Osteoblast (primary cell): ENCODE measurements around the gene ISOC2. TPM values are rescaled to one million over a fixed set of nuclear protein-coding genes. Genes with fewer than 3 reads are reported as not detected.

Experiments
- DNase-seq: peaks from one replicate; pipeline ENCODE4 v3.0.0; 2011; ENCODE audit warnings: low spot score, mixed read lengths; ENCODE audit not compliant: insufficient read length; ENCODE audit errors: missing footprints
- H2AFZ ChIP-seq: 2 replicates; pipeline ENCODE4 v1.6.0; 2011; ENCODE audit warnings: mild to moderate bottlenecking, low read length
- H3K27ac ChIP-seq: 2 replicates; pipeline ENCODE4 v1.5.1; 2011; ENCODE audit warnings: mild to moderate bottlenecking, low read depth, low read length, moderate library complexity
- H3K27me3 ChIP-seq: 2 replicates; pipeline ENCODE4 v1.6.0; 2012; ENCODE audit warnings: mild to moderate bottlenecking, control low read depth, inconsistent platforms, low read length, moderate library complexity; ENCODE audit not compliant: insufficient read depth
- H3K36me3 ChIP-seq: 2 replicates; pipeline ENCODE4 v1.5.1; 2011; ENCODE audit warnings: mild to moderate bottlenecking, low read length, control low read depth, moderate library complexity; ENCODE audit not compliant: insufficient read depth
- H3K4me1 ChIP-seq: 2 replicates; pipeline ENCODE4 v1.5.1; 2011; ENCODE audit warnings: mild to moderate bottlenecking, low read length, control low read depth, moderate library complexity; ENCODE audit not compliant: insufficient read depth
- H3K4me2 ChIP-seq: 2 replicates; pipeline ENCODE4 v1.6.0; 2011; ENCODE audit warnings: mild to moderate bottlenecking, low read length; ENCODE audit not compliant: insufficient read depth
- H3K4me3 ChIP-seq: fragments of 200-600 bp; sonication (generic); 3 replicates; pipeline ENCODE4 v1.5.1; 2012; ENCODE audit warnings: mild to moderate bottlenecking, low read length, inconsistent platforms; ENCODE audit not compliant: insufficient read depth
- H3K79me2 ChIP-seq: 2 replicates; pipeline ENCODE4 v1.6.0; 2012; ENCODE audit warnings: mild to moderate bottlenecking, low read length, control low read depth, inconsistent platforms; ENCODE audit not compliant: insufficient read depth
- H3K9me3 ChIP-seq: 2 replicates; pipeline ENCODE4 v1.5.1; 2011; ENCODE audit warnings: low read depth, low read length, control low read depth
- H4K20me1 ChIP-seq: 2 replicates; pipeline ENCODE4 v1.6.0; 2012; ENCODE audit warnings: mild to moderate bottlenecking, low read length, control low read depth; ENCODE audit not compliant: insufficient read depth
- CTCF ChIP-seq: IDR thresholded peaks from 2 replicates; pipeline ENCODE4 v1.5.1; 2011; ENCODE audit warnings: mild to moderate bottlenecking, low read depth, low read length, moderate library complexity; ENCODE audit errors: extremely low read depth
- total RNA-seq: library from RNA; depleted of rRNA; stranded (reverse); fragments of >200 nt; gene quantifications from 2 replicates; pipeline ENCODE4 v1.2.3, GENCODE V29; 2012

The ISOC2 gene
- total RNA-seq, 1 donor = 65.1 TPM

- peaks cover 8% of the 10 kb centered on the region for H4K20me1 ChIP-seq
- H3K79me2 ChIP-seq = peaks cover 11% of the 10 kb centered on the region
- H2AFZ ChIP-seq = no peak overlapping the region
- H3K36me3 ChIP-seq = no peaks in the 10 kb centered on the region
- no peak for TF ChIP-seq CTCF
- no peak overlapping the region for H3K4me3 ChIP-seq
- peaks cover 26% of the 10 kb centered on the region for H3K4me1 ChIP-seq
- no peak overlapping the region for H3K4me2 ChIP-seq
- H3K9me3 ChIP-seq = no peaks in the 10 kb centered on the region
- DNase-seq = no peak
- H3K27ac ChIP-seq = no peak overlapping the region
- no peaks in the 10 kb centered on the region for H3K27me3 ChIP-seq
Measured at GRCh38 chr19:55462722-55463121, 1.3 kb upstream of the ISOC2 start.

- TF ChIP-seq CTCF = no peak
- H3K27ac ChIP-seq = peak overlapping the region; percentile 64
- peak overlapping the region; percentile 97 for H3K4me3 ChIP-seq
- H4K20me1 ChIP-seq = peaks cover 8% of the 10 kb centered on the region
- H3K79me2 ChIP-seq = peaks cover 11% of the 10 kb centered on the region
- no peaks in the 10 kb centered on the region for H3K9me3 ChIP-seq
- no peaks in the 10 kb centered on the region for H3K27me3 ChIP-seq
- H3K4me1 ChIP-seq = peaks cover 19% of the 10 kb centered on the region
- H2AFZ ChIP-seq = peak overlapping the region; percentile 84
- no peaks in the 10 kb centered on the region for H3K36me3 ChIP-seq
- peak overlapping the region; percentile 85 for H3K4me2 ChIP-seq
- DNase-seq = no peak
Measured at GRCh38 chr19:55461974-55462626, 658 bp upstream of the ISOC2 start.

- Histone ChIP-seq H2AFZ (peak overlapping the region; percentile 81), H3K79me2 (peaks cover 11% of the 10 kb centered on the region), H3K9me3 (no peaks in the 10 kb centered on the region), H3K27ac (peak overlapping the region; percentile 90), H3K36me3 (no peaks in the 10 kb centered on the region), H3K4me2 (peak overlapping the region; percentile 96), H3K4me3 (peak overlapping the region; percentile 97), H3K4me1 (peaks cover 17% of the 10 kb centered on the region), H4K20me1 (peaks cover 11% of the 10 kb centered on the region), H3K27me3 (no peaks in the 10 kb centered on the region)
- no peak for TF ChIP-seq CTCF
- peak; percentile 97 for DNase-seq
Measured at GRCh38 chr19:55460670-55461258, 678 bp downstream of the ISOC2 start.

- no peaks in the 10 kb centered on the region for H3K27me3 ChIP-seq
- no peak overlapping the region for H2AFZ ChIP-seq
- H3K36me3 ChIP-seq = no peaks in the 10 kb centered on the region
- H3K4me1 ChIP-seq = peaks cover 17% of the 10 kb centered on the region
- peaks cover 16% of the 10 kb centered on the region for H4K20me1 ChIP-seq
- peak overlapping the region; percentile 51 for H3K27ac ChIP-seq
- DNase-seq = no peak
- no peaks in the 10 kb centered on the region for H3K9me3 ChIP-seq
- H3K4me3 ChIP-seq = peak overlapping the region; percentile 97
- no peak for TF ChIP-seq CTCF
- peak overlapping the region; percentile 96 for H3K4me2 ChIP-seq
- H3K79me2 ChIP-seq = peaks cover 11% of the 10 kb centered on the region
Measured at GRCh38 chr19:55459950-55460657, 1.3 kb downstream of the ISOC2 start.
